HG02981 (cell line): ENCODE data around the gene OR1L1.

Source experiments
- ATAC-seq: cut with Tn5 transposase; IDR thresholded peaks from one replicate; pipeline ENCODE4 v1.9.1; 2021; ENCODE audit warnings: mild to moderate bottlenecking, moderate library complexity; ENCODE audit not compliant: unreplicated experiment

OR1L1 gene

GRCh38 chr9:122661416-122661815, at the start of gene OR1L1:
Gene OR1L1 (plus strand): TSS chr9:122661716. CDS start chr9:122661716, 0 bp downstream.
- ATAC-seq = no peak

- no peak for ATAC-seq
Measured at GRCh38 chr9:122614362-122614761, 47.2 kb upstream of the OR1L1 start, which contains the start of gene OR1Q1. Gene OR1Q1 (plus strand): TSS chr9:122614738. CDS start chr9:122614738, 0 bp downstream.

- no peak for ATAC-seq
Measured at GRCh38 chr9:122619996-122620395, 41.5 kb upstream of the OR1L1 start.

GRCh38 chr9:122642226-122642625, 19.3 kb upstream of the OR1L1 start:
- no peak for ATAC-seq

GRCh38 chr9:122656378-122656777, 5.1 kb upstream of the OR1L1 start:
- ATAC-seq = no peak

- no peak for ATAC-seq
Measured at GRCh38 chr9:122657527-122657926, 4.0 kb upstream of the OR1L1 start, which contains the start of gene OR1B1. Gene OR1B1 (minus strand): TSS chr9:122657627.

GRCh38 chr9:122672481-122672880, 11.0 kb downstream of the OR1L1 start:
- ATAC-seq = no peak

- ATAC-seq = no peak
Measured at GRCh38 chr9:122684851-122685250, 23.3 kb downstream of the OR1L1 start.

GRCh38 chr9:122695696-122696095, 34.2 kb downstream of the OR1L1 start:
- ATAC-seq = no peak
